Measurements from ENCODE around the gene MTMR1. TPM values are rescaled to one million over a fixed set of nuclear protein-coding genes. Genes with fewer than 3 reads are reported as not detected.

MTMR1 gene
- total RNA-seq, 2 donors from 2014 or later: 10.2 to 21.0 TPM

DNA sequence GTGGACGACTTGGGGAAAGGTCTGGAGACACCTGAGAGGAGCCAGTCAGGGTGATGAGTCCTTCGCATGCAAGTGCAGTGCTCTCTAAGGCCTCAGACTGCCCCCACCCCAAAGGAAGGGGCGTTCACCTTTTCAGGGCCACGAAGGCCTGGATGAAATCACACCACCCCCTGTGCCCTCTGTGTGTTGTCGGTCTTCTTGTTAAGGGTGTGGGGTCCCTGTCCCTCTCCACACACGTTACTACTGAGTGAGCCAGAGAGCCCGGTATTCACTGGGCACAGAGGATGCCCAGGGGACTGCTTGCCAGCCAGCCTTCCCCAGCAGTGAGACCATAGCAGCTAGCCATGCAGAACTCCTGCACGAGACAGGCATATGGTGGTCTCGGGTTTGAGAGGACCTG, 72.0 kb downstream of the MTMR1 start:
- no peaks in the 10 kb centered on the region for H3K36me3 ChIP-seq
- H3K4me3 ChIP-seq: no peak overlapping the region
- no peaks in the 10 kb centered on the region for H3K27me3 ChIP-seq
- H3K9me3 ChIP-seq: no peaks in the 10 kb centered on the region
- DNase-seq (ENCODE audit: low spot score): no peak
- H3K4me1 ChIP-seq: peaks cover 0 to 9% of the 10 kb centered on the region in 2 donors
- TF ChIP-seq, protein P1, sequence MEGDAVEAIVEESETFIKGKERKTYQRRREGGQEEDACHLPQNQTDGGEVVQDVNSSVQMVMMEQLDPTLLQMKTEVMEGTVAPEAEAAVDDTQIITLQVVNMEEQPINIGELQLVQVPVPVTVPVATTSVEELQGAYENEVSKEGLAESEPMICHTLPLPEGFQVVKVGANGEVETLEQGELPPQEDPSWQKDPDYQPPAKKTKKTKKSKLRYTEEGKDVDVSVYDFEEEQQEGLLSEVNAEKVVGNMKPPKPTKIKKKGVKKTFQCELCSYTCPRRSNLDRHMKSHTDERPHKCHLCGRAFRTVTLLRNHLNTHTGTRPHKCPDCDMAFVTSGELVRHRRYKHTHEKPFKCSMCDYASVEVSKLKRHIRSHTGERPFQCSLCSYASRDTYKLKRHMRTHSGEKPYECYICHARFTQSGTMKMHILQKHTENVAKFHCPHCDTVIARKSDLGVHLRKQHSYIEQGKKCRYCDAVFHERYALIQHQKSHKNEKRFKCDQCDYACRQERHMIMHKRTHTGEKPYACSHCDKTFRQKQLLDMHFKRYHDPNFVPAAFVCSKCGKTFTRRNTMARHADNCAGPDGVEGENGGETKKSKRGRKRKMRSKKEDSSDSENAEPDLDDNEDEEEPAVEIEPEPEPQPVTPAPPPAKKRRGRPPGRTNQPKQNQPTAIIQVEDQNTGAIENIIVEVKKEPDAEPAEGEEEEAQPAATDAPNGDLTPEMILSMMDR (IDR thresholded peaks at IDR 0.05): no peak
- H3K27ac ChIP-seq: no peak overlapping the region

DNA sequence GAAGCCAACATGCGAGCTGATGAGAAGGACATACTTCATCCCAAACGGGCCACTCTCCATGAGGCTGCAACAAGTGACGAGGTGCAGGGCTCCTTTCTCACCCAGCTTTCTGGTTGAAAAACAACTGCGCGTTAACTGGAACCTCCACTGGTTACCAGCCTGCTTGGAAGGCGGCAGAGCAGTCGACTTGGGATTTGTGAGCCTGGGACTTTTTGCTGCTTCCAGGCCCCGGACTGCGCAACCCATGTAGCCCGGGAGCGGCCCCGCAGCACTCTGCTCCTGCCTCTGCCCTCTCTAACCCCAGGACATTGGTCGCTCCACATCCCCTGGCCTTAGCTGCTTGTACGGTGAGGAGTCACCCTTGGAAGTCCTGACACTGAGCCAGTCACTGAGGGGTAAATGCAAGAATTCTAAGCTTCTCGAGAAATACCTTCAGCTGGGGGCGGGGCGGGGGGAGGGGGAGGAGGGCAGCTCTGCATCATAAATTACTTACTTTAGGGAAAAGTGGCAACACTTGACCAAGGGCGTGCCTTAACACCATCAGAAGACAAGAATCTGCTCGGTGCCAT, 72.7 kb downstream of the MTMR1 start:
- Histone ChIP-seq H3K36me3 (no peaks in the 10 kb centered on the region), H3K4me1 (peaks cover 0 to 9% of the 10 kb centered on the region in 2 donors), H3K4me3 (no peak overlapping the region), H3K27me3 (no peaks in the 10 kb centered on the region), H3K9me3 (no peaks in the 10 kb centered on the region), H3K27ac (no peak overlapping the region)
- TF ChIP-seq, protein P1 (IDR thresholded peaks at IDR 0.05): no peak
- peak; percentile 36 for DNase-seq (ENCODE audit: low spot score)

DNA sequence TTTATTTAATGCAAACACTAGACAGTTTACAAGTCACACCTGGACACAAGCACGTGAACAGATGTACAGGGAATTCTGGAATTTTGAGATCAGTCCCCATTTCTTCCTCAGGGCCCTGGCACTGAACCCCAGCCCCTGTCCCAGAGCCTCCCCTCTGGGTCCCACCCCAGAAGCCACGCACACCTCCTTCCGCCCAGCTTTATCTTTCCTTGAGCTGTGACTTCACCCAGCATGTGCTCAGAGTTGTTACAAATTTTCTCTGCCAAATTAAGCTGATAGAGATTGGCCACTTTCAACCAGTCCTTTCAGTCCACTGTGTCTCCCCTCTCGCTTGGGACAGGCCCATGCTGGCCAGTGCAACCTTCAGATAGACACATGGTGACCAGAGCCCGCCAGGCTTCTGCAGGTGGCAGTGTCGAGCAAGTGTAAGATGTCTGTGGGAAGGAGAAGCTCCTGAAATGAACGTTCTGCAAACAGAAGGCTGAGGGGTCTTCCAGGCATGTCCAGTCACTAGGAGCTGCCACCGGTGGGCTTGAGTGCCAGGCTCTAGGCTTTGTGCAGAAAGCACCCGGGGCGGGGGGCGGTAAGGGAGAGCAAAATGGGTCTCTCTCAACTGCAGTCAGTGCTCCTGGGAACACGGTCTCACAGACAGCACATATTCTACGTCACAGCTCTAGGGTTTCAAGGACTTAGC, 73.3 kb downstream of the MTMR1 start:
- peak; percentile 43 for DNase-seq (ENCODE audit: low spot score)
- no peaks in the 10 kb centered on the region for H3K36me3 ChIP-seq
- H3K27me3 ChIP-seq: no peaks in the 10 kb centered on the region
- TF ChIP-seq, protein P1 (IDR thresholded peaks at IDR 0.05): peak in 1 of 2 donors; percentile 15
- H3K27ac ChIP-seq: no peak overlapping the region
- peaks cover 0 to 9% of the 10 kb centered on the region in 2 donors for H3K4me1 ChIP-seq
- no peaks in the 10 kb centered on the region for H3K9me3 ChIP-seq
- H3K4me3 ChIP-seq: no peak overlapping the region

DNA sequence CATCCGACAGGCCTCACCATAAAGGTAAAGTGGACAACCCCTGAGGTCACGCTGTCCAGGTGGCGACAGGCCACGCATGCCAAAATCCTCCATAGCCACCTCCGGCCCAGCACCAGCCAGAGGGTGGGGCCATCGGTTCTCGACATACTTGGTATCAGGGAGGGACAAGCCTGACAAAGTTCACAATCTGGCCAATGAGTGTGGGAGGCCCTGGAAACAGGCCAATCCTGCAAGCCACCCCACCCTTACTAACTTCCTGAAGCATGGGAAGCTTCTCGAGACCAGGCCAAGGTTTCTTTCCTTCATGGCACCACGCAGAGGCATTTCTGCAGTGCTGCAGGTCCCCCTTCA, 73.8 kb downstream of the MTMR1 start:
- TF ChIP-seq, protein P1 (IDR thresholded peaks at IDR 0.05): no peak
- H3K4me3 ChIP-seq: no peak overlapping the region
- no peaks in the 10 kb centered on the region for H3K36me3 ChIP-seq
- no peaks in the 10 kb centered on the region for H3K9me3 ChIP-seq
- peaks cover 0 to 9% of the 10 kb centered on the region in 2 donors for H3K4me1 ChIP-seq
- DNase-seq (ENCODE audit: low spot score): peak; percentile 58
- no peak overlapping the region for H3K27ac ChIP-seq
- no peaks in the 10 kb centered on the region for H3K27me3 ChIP-seq

DNA sequence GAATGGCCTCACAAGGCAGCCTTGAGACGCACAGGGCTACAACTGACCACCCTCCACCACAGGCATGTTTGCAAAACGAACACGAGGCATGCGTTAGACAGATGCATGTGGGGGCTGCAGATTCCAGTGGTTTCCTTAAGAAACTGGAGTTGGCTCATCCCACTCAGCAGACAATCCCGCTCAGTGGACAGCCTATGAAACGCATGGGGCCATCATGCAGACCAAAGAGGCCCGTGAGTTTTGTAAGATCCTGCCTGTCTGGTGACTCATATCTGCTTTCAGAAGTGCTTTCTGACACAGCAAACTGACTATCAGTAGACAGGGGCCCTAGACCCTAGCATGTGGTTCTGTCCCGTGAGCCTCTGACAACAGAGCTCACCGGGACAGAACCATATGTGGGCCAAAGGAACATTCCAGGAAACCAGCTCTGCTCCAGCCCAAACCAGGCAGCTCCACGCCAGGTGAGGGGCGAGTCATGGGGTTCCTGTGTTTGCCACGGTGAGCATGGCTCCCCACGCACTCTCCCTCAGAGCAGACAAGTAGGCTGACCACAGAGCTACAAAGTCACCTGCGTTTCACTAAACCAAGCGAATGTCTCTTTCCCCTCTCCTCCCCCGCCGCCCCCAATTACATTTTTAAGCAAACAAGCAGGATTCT, 74.4 kb downstream of the MTMR1 start:
- Histone ChIP-seq H3K9me3 (no peaks in the 10 kb centered on the region), H3K4me3 (no peak overlapping the region), H3K36me3 (no peaks in the 10 kb centered on the region), H3K4me1 (peaks cover 0 to 9% of the 10 kb centered on the region in 2 donors), H3K27me3 (no peaks in the 10 kb centered on the region), H3K27ac (no peak overlapping the region)
- DNase-seq (ENCODE audit: low spot score): peak; percentile 58
- TF ChIP-seq, protein P1 (IDR thresholded peaks at IDR 0.05): no peak
